Liver (tissue), 9 donors: Measurements from ENCODE around the gene RHOT1. TPM values are rescaled to one million over a fixed set of nuclear protein-coding genes. Genes with fewer than 3 reads are reported as not detected.
"Not testable (repeated sequence)": the region's sequence is repeated elsewhere in the genome, so short reads cannot be mapped to it uniquely, and the experiment has no call there.

ENCODE experiments used
- DNase-seq: peaks from one replicate; pipeline ENCODE4 v3.0.0-alpha.2; 2017; ENCODE audit warnings: low spot score
- H3K27ac ChIP-seq, 2 donors: one replicate each; pipeline ENCODE4 v1.7.0; 2013; ENCODE audit warnings: inconsistent platforms in 2 of 2, low read length in 2 of 2, control low read depth in 1 of 2, low read depth in 1 of 2, mild to moderate bottlenecking in 1 of 2
- H3K27me3 ChIP-seq, 4 donors: one replicate each; pipeline versions ENCODE4 v1.6.1 to v1.7.0; 2013; ENCODE audit warnings: low read length in 3 of 4, inconsistent platforms in 1 of 4, mild to moderate bottlenecking in 1 of 4, moderate library complexity in 1 of 4; ENCODE audit not compliant: control insufficient read depth in 4 of 4, insufficient read depth in 4 of 4
- H3K36me3 ChIP-seq, 4 donors: one replicate each; pipeline versions ENCODE4 v1.6.1 to v1.7.0; 2013; ENCODE audit warnings: low read length in 3 of 4, mild to moderate bottlenecking in 3 of 4, low read depth in 1 of 4, moderate library complexity in 1 of 4; ENCODE audit not compliant: control insufficient read depth in 4 of 4, insufficient read depth in 3 of 4
- H3K4me1 ChIP-seq, 4 donors: one replicate each; pipeline versions ENCODE4 v1.6.1 to v1.7.0; 2013; ENCODE audit warnings: low read length in 3 of 4, mild to moderate bottlenecking in 3 of 4, moderate library complexity in 1 of 4; ENCODE audit not compliant: control insufficient read depth in 4 of 4, insufficient read depth in 4 of 4
- H3K4me3 ChIP-seq, 3 donors: one replicate each; pipeline versions ENCODE4 v1.6.1 to v1.7.0; 2013; ENCODE audit warnings: low read length in 3 of 3, control low read depth in 1 of 3, low read depth in 1 of 3, mild to moderate bottlenecking in 1 of 3
- H3K9ac ChIP-seq, 2 donors: one replicate each; pipeline ENCODE4 v1.7.0; 2013; ENCODE audit warnings: low read length in 2 of 2, mild to moderate bottlenecking in 2 of 2, moderate library complexity in 2 of 2, control low read depth in 1 of 2, low read depth in 1 of 2
- H3K9me3 ChIP-seq, 4 donors: one replicate each; pipeline versions ENCODE4 v1.6.1 to v1.7.0; 2013; ENCODE audit warnings: low read length in 3 of 4; ENCODE audit not compliant: control insufficient read depth in 4 of 4
- EGR1 ChIP-seq, 2 donors: IDR thresholded peaks; 2 replicates each; pipeline ENCODE4 v1.6.1; 2016 to 2018; ENCODE audit warnings: antibody characterized with exemption in 2 of 2, low read depth in 2 of 2
- FOXA1 ChIP-seq: IDR thresholded peaks from 2 replicates; pipeline ENCODE4 v1.6.1; 2016; ENCODE audit warnings: antibody characterized with exemption
- GABPA ChIP-seq, 2 donors: IDR thresholded peaks in 1 of 2; conservative IDR thresholded peaks in 1 of 2; 2 replicates each; pipeline ENCODE4 v1.6.1; 2016; ENCODE audit warnings: antibody characterized with exemption in 2 of 2, mild to moderate bottlenecking in 1 of 2, moderate library complexity in 1 of 2
- HNF4A ChIP-seq, 2 donors: conservative IDR thresholded peaks; 2 replicates each; pipeline ENCODE4 v1.6.1; 2016; ENCODE audit warnings: antibody characterized with exemption in 2 of 2, mild to moderate bottlenecking in 2 of 2
- JUND ChIP-seq, 2 donors: IDR thresholded peaks; 2 replicates each; pipeline ENCODE4 v1.6.1; 2016; ENCODE audit warnings: antibody characterized with exemption in 2 of 2
- MAX ChIP-seq: IDR thresholded peaks from 2 replicates; pipeline ENCODE4 v1.6.1; 2016; ENCODE audit warnings: antibody characterized with exemption
- NR2F2 ChIP-seq: IDR thresholded peaks from 2 replicates; pipeline ENCODE4 v1.6.1; 2016; ENCODE audit warnings: antibody characterized with exemption
- RAD21 ChIP-seq, 2 donors: IDR thresholded peaks; 2 replicates each; pipeline ENCODE4 v1.6.1; 2016; ENCODE audit warnings: antibody characterized with exemption in 2 of 2, mild to moderate bottlenecking in 2 of 2
- SP1 ChIP-seq: IDR thresholded peaks from 2 replicates; pipeline ENCODE4 v1.6.1; 2018; ENCODE audit warnings: antibody characterized with exemption, mild to moderate bottlenecking
- TAF1 ChIP-seq: conservative IDR thresholded peaks from 2 replicates; pipeline ENCODE4 v1.6.1; 2016; ENCODE audit warnings: antibody characterized with exemption, mild to moderate bottlenecking
- YY1 ChIP-seq: IDR thresholded peaks from 2 replicates; pipeline ENCODE4 v1.6.1; 2016; ENCODE audit warnings: antibody characterized with exemption, mild to moderate bottlenecking
- WGBS: extraction: QIAGEN DNeasy Blood & Tissue Kit; methylation state at CpG from one replicate; pipeline ENCODE4 v1.1.7; 2013; 5-methylcytosine and 5-hydroxymethylcytosine counted together
- polyA plus RNA-seq, 2 donors: library from polyadenylated mRNA; stranded (reverse) in 1 of 2; unstranded in 1 of 2; fragments of 200-250 nt in 1 of 2; fragments of >200 nt in 1 of 2; fragmentation: Nextera tagmentation in 1 of 2; extraction: Ambion mirVana in 1 of 2; gene quantifications; one replicate each; pipeline versions ENCODE4 v1.2.1 to v1.2.3, GENCODE V29; 2013 to 2015
- total RNA-seq, 2 donors: library from RNA; depleted of rRNA; stranded (reverse); fragments of >200 nt; gene quantifications; one replicate each; pipeline ENCODE4 v1.2.3, GENCODE V29; 2014
- TF ChIP-seq, protein P1 (sequence below): IDR thresholded peaks from 2 replicates; pipeline ENCODE4 v1.6.1; 2016; ENCODE audit warnings: antibody characterized with exemption, mild to moderate bottlenecking
- TF ChIP-seq, protein P2 (sequence below): IDR thresholded peaks from 2 replicates; pipeline ENCODE4 v1.6.1; 2016; ENCODE audit warnings: antibody characterized with exemption
- TF ChIP-seq, protein P3 (sequence below): fragments of 150-350 bp; IDR thresholded peaks from 2 replicates; pipeline ENCODE4 v1.5.1; 2017; ENCODE audit warnings: improper control_type of control experiment, low read depth, low read length; ENCODE audit not compliant: missing input control
- donor health status: healthy.
- donor health status: healthy.
- donor health status: healthy.
- donor health status: healthy.
- donor health status: healthy.

The RHOT1 gene
- total and polyA plus RNA-seq, 4 donors, result 8.1 to 43.4 (median 17.1) TPM

GRCh38 chr17:32116937-32117336 lies 25.4 kb upstream of the RHOT1 start:
- WGBS, result 78% methylated on average over 2 of the region's 2 CpGs
- Histone ChIP-seq H3K9me3 (no peaks in the 10 kb centered on the region), H3K36me3 (no peaks in the 10 kb centered on the region), H3K27me3 (no peaks in the 10 kb centered on the region), H3K27ac (no peak overlapping the region), H3K9ac (no peak overlapping the region), H3K4me3 (no peak overlapping the region), H3K4me1 (no peaks in the 10 kb centered on the region)
- no peak for DNase-seq
- no peak for TF ChIP-seq RAD21 (IDR thresholded peaks at IDR 0.05)

- Histone ChIP-seq H3K4me1 (no peaks in the 10 kb centered on the region), H3K4me3 (no peak overlapping the region), H3K27me3 (no peaks in the 10 kb centered on the region), H3K27ac (no peak overlapping the region), H3K36me3 (no peaks in the 10 kb centered on the region), H3K9me3 (no peaks in the 10 kb centered on the region), H3K9ac (no peak overlapping the region)
- 61% methylated on average over 8 of the region's 8 CpGs for WGBS
- no peak for DNase-seq
- TF ChIP-seq RAD21 (IDR thresholded peaks at IDR 0.05), result no peak
- TF ChIP-seq HNF4A (conservative IDR thresholded peaks at IDR 0.05), result no peak
- TF ChIP-seq, protein P1, sequence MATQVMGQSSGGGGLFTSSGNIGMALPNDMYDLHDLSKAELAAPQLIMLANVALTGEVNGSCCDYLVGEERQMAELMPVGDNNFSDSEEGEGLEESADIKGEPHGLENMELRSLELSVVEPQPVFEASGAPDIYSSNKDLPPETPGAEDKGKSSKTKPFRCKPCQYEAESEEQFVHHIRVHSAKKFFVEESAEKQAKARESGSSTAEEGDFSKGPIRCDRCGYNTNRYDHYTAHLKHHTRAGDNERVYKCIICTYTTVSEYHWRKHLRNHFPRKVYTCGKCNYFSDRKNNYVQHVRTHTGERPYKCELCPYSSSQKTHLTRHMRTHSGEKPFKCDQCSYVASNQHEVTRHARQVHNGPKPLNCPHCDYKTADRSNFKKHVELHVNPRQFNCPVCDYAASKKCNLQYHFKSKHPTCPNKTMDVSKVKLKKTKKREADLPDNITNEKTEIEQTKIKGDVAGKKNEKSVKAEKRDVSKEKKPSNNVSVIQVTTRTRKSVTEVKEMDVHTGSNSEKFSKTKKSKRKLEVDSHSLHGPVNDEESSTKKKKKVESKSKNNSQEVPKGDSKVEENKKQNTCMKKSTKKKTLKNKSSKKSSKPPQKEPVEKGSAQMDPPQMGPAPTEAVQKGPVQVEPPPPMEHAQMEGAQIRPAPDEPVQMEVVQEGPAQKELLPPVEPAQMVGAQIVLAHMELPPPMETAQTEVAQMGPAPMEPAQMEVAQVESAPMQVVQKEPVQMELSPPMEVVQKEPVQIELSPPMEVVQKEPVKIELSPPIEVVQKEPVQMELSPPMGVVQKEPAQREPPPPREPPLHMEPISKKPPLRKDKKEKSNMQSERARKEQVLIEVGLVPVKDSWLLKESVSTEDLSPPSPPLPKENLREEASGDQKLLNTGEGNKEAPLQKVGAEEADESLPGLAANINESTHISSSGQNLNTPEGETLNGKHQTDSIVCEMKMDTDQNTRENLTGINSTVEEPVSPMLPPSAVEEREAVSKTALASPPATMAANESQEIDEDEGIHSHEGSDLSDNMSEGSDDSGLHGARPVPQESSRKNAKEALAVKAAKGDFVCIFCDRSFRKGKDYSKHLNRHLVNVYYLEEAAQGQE, result no peak
- TF ChIP-seq, protein P2, sequence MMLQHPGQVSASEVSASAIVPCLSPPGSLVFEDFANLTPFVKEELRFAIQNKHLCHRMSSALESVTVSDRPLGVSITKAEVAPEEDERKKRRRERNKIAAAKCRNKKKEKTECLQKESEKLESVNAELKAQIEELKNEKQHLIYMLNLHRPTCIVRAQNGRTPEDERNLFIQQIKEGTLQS, result no peak
- no peak for TF ChIP-seq TAF1
- no peak for TF ChIP-seq MAX
- no peak for TF ChIP-seq GABPA (IDR thresholded peaks at IDR 0.05 in 1 of 2, conservative IDR thresholded peaks at IDR 0.05 in 1 of 2)
- TF ChIP-seq FOXA1, result no peak
- no peak for TF ChIP-seq NR2F2
- no peak for TF ChIP-seq EGR1 (IDR thresholded peaks at IDR 0.05; ENCODE audit: low read depth in 2 of 2)
Measured at GRCh38 chr17:32117399-32117798, 24.9 kb upstream of the RHOT1 start.

DNA sequence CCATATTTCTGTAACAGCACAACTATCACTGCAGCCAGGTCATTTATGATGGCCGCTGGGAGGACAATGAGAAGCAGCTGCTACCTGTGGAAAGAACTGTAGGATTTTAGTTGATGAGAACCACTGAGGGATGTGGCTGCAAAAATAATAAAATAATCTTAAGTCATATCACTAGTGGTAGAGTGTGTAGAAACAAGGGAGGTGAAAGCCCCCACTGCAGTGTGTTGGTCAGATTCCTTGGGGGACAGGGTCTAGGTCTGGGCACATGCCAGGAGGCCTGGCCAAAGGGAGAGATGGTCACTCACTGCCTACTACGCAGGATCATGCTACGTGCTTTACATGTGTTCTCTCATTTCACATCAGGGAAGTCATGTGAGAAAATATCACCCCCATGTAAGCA lies 24.2 kb upstream of the RHOT1 start:
- not testable (repeated sequence) for H3K9ac ChIP-seq, H3K27ac ChIP-seq, H3K36me3 ChIP-seq, DNase-seq, H3K9me3 ChIP-seq, H3K4me1 ChIP-seq, H3K27me3 ChIP-seq, H3K4me3 ChIP-seq
- 96% methylated on average over 3 of the region's 3 CpGs for WGBS

- Histone ChIP-seq H3K9ac (no peak overlapping the region), H3K27me3 (no peaks in the 10 kb centered on the region), H3K9me3 (no peaks in the 10 kb centered on the region), H3K4me1 (no peaks in the 10 kb centered on the region), H3K4me3 (no peak overlapping the region), H3K36me3 (no peaks in the 10 kb centered on the region), H3K27ac (no peak overlapping the region)
- no peak for DNase-seq
- 91% methylated on average over 4 of the region's 4 CpGs for WGBS
- TF ChIP-seq, protein P2, result no peak
- TF ChIP-seq, protein P3, sequence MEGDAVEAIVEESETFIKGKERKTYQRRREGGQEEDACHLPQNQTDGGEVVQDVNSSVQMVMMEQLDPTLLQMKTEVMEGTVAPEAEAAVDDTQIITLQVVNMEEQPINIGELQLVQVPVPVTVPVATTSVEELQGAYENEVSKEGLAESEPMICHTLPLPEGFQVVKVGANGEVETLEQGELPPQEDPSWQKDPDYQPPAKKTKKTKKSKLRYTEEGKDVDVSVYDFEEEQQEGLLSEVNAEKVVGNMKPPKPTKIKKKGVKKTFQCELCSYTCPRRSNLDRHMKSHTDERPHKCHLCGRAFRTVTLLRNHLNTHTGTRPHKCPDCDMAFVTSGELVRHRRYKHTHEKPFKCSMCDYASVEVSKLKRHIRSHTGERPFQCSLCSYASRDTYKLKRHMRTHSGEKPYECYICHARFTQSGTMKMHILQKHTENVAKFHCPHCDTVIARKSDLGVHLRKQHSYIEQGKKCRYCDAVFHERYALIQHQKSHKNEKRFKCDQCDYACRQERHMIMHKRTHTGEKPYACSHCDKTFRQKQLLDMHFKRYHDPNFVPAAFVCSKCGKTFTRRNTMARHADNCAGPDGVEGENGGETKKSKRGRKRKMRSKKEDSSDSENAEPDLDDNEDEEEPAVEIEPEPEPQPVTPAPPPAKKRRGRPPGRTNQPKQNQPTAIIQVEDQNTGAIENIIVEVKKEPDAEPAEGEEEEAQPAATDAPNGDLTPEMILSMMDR, result no peak
- TF ChIP-seq MAX, result no peak
- TF ChIP-seq JUND (IDR thresholded peaks at IDR 0.05), result no peak
- no peak for TF ChIP-seq YY1
- TF ChIP-seq SP1, result no peak
- no peak for TF ChIP-seq HNF4A (conservative IDR thresholded peaks at IDR 0.05)
- TF ChIP-seq FOXA1, result no peak
- TF ChIP-seq EGR1 (IDR thresholded peaks at IDR 0.05; ENCODE audit: low read depth in 2 of 2), result no peak
Measured at GRCh38 chr17:32118835-32119234, 23.5 kb upstream of the RHOT1 start.
